Measurements from ENCODE around the gene PRODH2.

Gene PRODH2

GRCh38 chr19:35782589-35782988 is 30.1 kb downstream of the PRODH2 start:
- no peak overlapping the region for H3K9ac ChIP-seq (ENCODE audit: low read length)
- no peak overlapping the region for H3K4me3 ChIP-seq (ENCODE audit: low read length)
- H4K5ac ChIP-seq (ENCODE audit: low read length), result no peak overlapping the region
- WGBS (ENCODE audit: extremely low coverage, insufficient coverage, low lambda C conversion rate), result no CpG with 5 or more reads among the region's 12 CpGs
- H3K27me3 ChIP-seq (ENCODE audit: insufficient read depth, low read length, poor library complexity), result no peaks in the 10 kb centered on the region
- no peak overlapping the region for H2BK15ac ChIP-seq (replicated peaks; ENCODE audit: low read depth)
- no peak overlapping the region for H4K8ac ChIP-seq (ENCODE audit: low read depth, low read length)
- no peak overlapping the region for H2BK5ac ChIP-seq (ENCODE audit: low read length)
- no peak overlapping the region for H3K23ac ChIP-seq (ENCODE audit: low read length)
- H3K56ac ChIP-seq (ENCODE audit: low read length), result no peak overlapping the region
- H2AK5ac ChIP-seq (ENCODE audit: low read length), result no peak overlapping the region
- H3K4ac ChIP-seq (ENCODE audit: low read depth, low read length), result no peak overlapping the region
- no peaks in the 10 kb centered on the region for H3K79me1 ChIP-seq (ENCODE audit: low read length)
- no peak overlapping the region for H3K18ac ChIP-seq (ENCODE audit: low read length)
- H2BK120ac ChIP-seq (ENCODE audit: low read depth, low read length), result no peak overlapping the region
- no peaks in the 10 kb centered on the region for H3K4me1 ChIP-seq (ENCODE audit: control insufficient read depth, low read depth, low read length)
- no peak for DNase-seq
- no peaks in the 10 kb centered on the region for H3K79me2 ChIP-seq (ENCODE audit: control insufficient read depth, insufficient read depth, low read length)
- no peaks in the 10 kb centered on the region for H3K36me3 ChIP-seq (ENCODE audit: control insufficient read depth, insufficient read depth, low read length)
- no peak overlapping the region for H3K4me2 ChIP-seq (ENCODE audit: low read length)
- no peak overlapping the region for H3K27ac ChIP-seq (ENCODE audit: low read depth, low read length)

GRCh38 chr19:35781650-35782049 is 31.0 kb downstream of the PRODH2 start:
- H2AK5ac ChIP-seq (ENCODE audit: low read length), result no peak overlapping the region
- DNase-seq, result no peak

GRCh38 chr19:35780717-35781116 is 31.9 kb downstream of the PRODH2 start:
- no peak overlapping the region for H3K23ac ChIP-seq (ENCODE audit: low read length)
- H2BK120ac ChIP-seq (ENCODE audit: low read depth, low read length), result no peak overlapping the region
- H3K79me2 ChIP-seq (ENCODE audit: control insufficient read depth, insufficient read depth, low read length), result no peaks in the 10 kb centered on the region
- no peak for DNase-seq
- H3K18ac ChIP-seq (ENCODE audit: low read length), result no peak overlapping the region
- H3K56ac ChIP-seq (ENCODE audit: low read length), result no peak overlapping the region
- no peak overlapping the region for H3K4me2 ChIP-seq (ENCODE audit: low read length)
- no peak overlapping the region for H2AK5ac ChIP-seq (ENCODE audit: low read length)
- H4K8ac ChIP-seq (ENCODE audit: low read depth, low read length), result no peak overlapping the region
- no peak overlapping the region for H3K9ac ChIP-seq (ENCODE audit: low read length)
- H4K5ac ChIP-seq (ENCODE audit: low read length), result no peak overlapping the region
- no peak overlapping the region for H3K4ac ChIP-seq (ENCODE audit: low read depth, low read length)
- H3K27me3 ChIP-seq (ENCODE audit: insufficient read depth, low read length, poor library complexity), result no peaks in the 10 kb centered on the region
- no peaks in the 10 kb centered on the region for H3K79me1 ChIP-seq (ENCODE audit: low read length)
- H3K27ac ChIP-seq (ENCODE audit: low read depth, low read length), result no peak overlapping the region
- no CpG with 5 or more reads among the region's 20 CpGs for WGBS (ENCODE audit: extremely low coverage, insufficient coverage, low lambda C conversion rate)
- H3K36me3 ChIP-seq (ENCODE audit: control insufficient read depth, insufficient read depth, low read length), result no peaks in the 10 kb centered on the region
- peaks cover 8% of the 10 kb centered on the region for H3K4me1 ChIP-seq (ENCODE audit: control insufficient read depth, low read depth, low read length)
- no peak overlapping the region for H3K4me3 ChIP-seq (ENCODE audit: low read length)
- H2BK5ac ChIP-seq (ENCODE audit: low read length), result no peak overlapping the region
- H2BK15ac ChIP-seq (replicated peaks; ENCODE audit: low read depth), result no peak overlapping the region

More at GRCh38 chr19:35781650-35782049, 31.0 kb downstream of the PRODH2 start:
- H3K27me3 ChIP-seq (ENCODE audit: insufficient read depth, low read length, poor library complexity), result no peaks in the 10 kb centered on the region
- H2BK15ac ChIP-seq (replicated peaks; ENCODE audit: low read depth), result no peak overlapping the region
- no peaks in the 10 kb centered on the region for H3K36me3 ChIP-seq (ENCODE audit: control insufficient read depth, insufficient read depth, low read length)
- no peak overlapping the region for H3K18ac ChIP-seq (ENCODE audit: low read length)
- no peak overlapping the region for H3K56ac ChIP-seq (ENCODE audit: low read length)
- no peak overlapping the region for H3K4me2 ChIP-seq (ENCODE audit: low read length)
- no peak overlapping the region for H2BK5ac ChIP-seq (ENCODE audit: low read length)
- no peak overlapping the region for H3K9ac ChIP-seq (ENCODE audit: low read length)
- H3K4ac ChIP-seq (ENCODE audit: low read depth, low read length), result no peak overlapping the region
- H4K5ac ChIP-seq (ENCODE audit: low read length), result no peak overlapping the region
- H3K79me2 ChIP-seq (ENCODE audit: control insufficient read depth, insufficient read depth, low read length), result no peaks in the 10 kb centered on the region
- no peak overlapping the region for H2BK120ac ChIP-seq (ENCODE audit: low read depth, low read length)
- H4K8ac ChIP-seq (ENCODE audit: low read depth, low read length), result no peak overlapping the region
- H3K79me1 ChIP-seq (ENCODE audit: low read length), result no peaks in the 10 kb centered on the region
- H3K4me1 ChIP-seq (ENCODE audit: control insufficient read depth, low read depth, low read length), result peaks cover 5% of the 10 kb centered on the region
- no CpG with 5 or more reads among the region's 9 CpGs for WGBS (ENCODE audit: extremely low coverage, insufficient coverage, low lambda C conversion rate)
- no peak overlapping the region for H3K23ac ChIP-seq (ENCODE audit: low read length)
- no peak overlapping the region for H3K4me3 ChIP-seq (ENCODE audit: low read length)
- no peak overlapping the region for H3K27ac ChIP-seq (ENCODE audit: low read depth, low read length)

GRCh38 chr19:35780058-35780457 is 32.6 kb downstream of the PRODH2 start:
- H3K4me1 ChIP-seq (ENCODE audit: control insufficient read depth, low read depth, low read length), result peaks cover 8% of the 10 kb centered on the region

DNA sequence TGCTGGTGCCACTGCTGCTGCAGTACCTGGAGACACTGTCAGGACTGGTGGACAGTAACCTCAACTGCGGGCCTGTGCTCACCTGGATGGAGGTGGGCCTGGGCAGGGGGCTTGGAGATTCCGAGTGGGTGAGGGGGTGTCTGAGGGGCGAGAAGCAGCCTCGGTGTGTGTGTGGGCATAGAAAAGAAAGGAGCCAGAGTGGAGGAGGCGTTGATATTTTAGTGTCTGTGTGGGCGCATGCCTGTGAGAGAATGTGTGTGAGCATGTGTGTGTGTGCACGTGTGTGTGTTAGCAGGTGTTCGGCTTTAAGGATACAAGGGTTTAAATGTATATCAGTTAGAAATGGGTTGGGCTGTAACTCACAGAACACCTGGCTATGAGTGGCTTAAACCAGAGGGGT is 33.6 kb downstream of the PRODH2 start:
- Histone ChIP-seq H2BK120ac (ENCODE audit: low read depth, low read length) (no peak overlapping the region), H3K9ac (ENCODE audit: low read length) (no peak overlapping the region), H2BK5ac (ENCODE audit: low read length) (no peak overlapping the region), H3K4ac (ENCODE audit: low read depth, low read length) (no peak overlapping the region), H2BK15ac (replicated peaks; ENCODE audit: low read depth) (no peak overlapping the region), H3K27me3 (ENCODE audit: insufficient read depth, low read length, poor library complexity) (no peaks in the 10 kb centered on the region), H4K8ac (ENCODE audit: low read depth, low read length) (no peak overlapping the region), H2AK5ac (ENCODE audit: low read length) (no peak overlapping the region), H3K4me2 (ENCODE audit: low read length) (no peak overlapping the region), H3K4me3 (ENCODE audit: low read length) (no peak overlapping the region), H3K23ac (ENCODE audit: low read length) (no peak overlapping the region), H3K4me1 (ENCODE audit: control insufficient read depth, low read depth, low read length) (peaks cover 8% of the 10 kb centered on the region), H3K36me3 (ENCODE audit: control insufficient read depth, insufficient read depth, low read length) (no peaks in the 10 kb centered on the region), H3K79me2 (ENCODE audit: control insufficient read depth, insufficient read depth, low read length) (no peaks in the 10 kb centered on the region), H3K27ac (ENCODE audit: low read depth, low read length) (no peak overlapping the region), H3K56ac (ENCODE audit: low read length) (no peak overlapping the region), H3K79me1 (ENCODE audit: low read length) (no peaks in the 10 kb centered on the region), H3K18ac (ENCODE audit: low read length) (no peak overlapping the region), H4K5ac (ENCODE audit: low read length) (no peak overlapping the region)
- DNase-seq, result no peak
- no CpG with 5 or more reads among the region's 8 CpGs for WGBS (ENCODE audit: extremely low coverage, insufficient coverage, low lambda C conversion rate)

More at GRCh38 chr19:35780058-35780457, 32.6 kb downstream of the PRODH2 start:
- no peaks in the 10 kb centered on the region for H3K27me3 ChIP-seq (ENCODE audit: insufficient read depth, low read length, poor library complexity)
- no peak overlapping the region for H3K4ac ChIP-seq (ENCODE audit: low read depth, low read length)
- H3K9ac ChIP-seq (ENCODE audit: low read length), result no peak overlapping the region
- no peak overlapping the region for H2AK5ac ChIP-seq (ENCODE audit: low read length)
- H3K23ac ChIP-seq (ENCODE audit: low read length), result no peak overlapping the region
- no peak overlapping the region for H2BK15ac ChIP-seq (replicated peaks; ENCODE audit: low read depth)
- no peak overlapping the region for H3K56ac ChIP-seq (ENCODE audit: low read length)
- no peaks in the 10 kb centered on the region for H3K79me1 ChIP-seq (ENCODE audit: low read length)
- H4K5ac ChIP-seq (ENCODE audit: low read length), result no peak overlapping the region
- no peak overlapping the region for H2BK120ac ChIP-seq (ENCODE audit: low read depth, low read length)
- no peak overlapping the region for H3K18ac ChIP-seq (ENCODE audit: low read length)
- H3K27ac ChIP-seq (ENCODE audit: low read depth, low read length), result no peak overlapping the region
- H2BK5ac ChIP-seq (ENCODE audit: low read length), result no peak overlapping the region
- no peak overlapping the region for H3K4me2 ChIP-seq (ENCODE audit: low read length)
- H3K79me2 ChIP-seq (ENCODE audit: control insufficient read depth, insufficient read depth, low read length), result no peaks in the 10 kb centered on the region
- DNase-seq, result no peak
- no peaks in the 10 kb centered on the region for H3K36me3 ChIP-seq (ENCODE audit: control insufficient read depth, insufficient read depth, low read length)
- no peak overlapping the region for H3K4me3 ChIP-seq (ENCODE audit: low read length)
- WGBS (ENCODE audit: extremely low coverage, insufficient coverage, low lambda C conversion rate), result no CpG with 5 or more reads among the region's 16 CpGs
- no peak overlapping the region for H4K8ac ChIP-seq (ENCODE audit: low read depth, low read length)

DNA sequence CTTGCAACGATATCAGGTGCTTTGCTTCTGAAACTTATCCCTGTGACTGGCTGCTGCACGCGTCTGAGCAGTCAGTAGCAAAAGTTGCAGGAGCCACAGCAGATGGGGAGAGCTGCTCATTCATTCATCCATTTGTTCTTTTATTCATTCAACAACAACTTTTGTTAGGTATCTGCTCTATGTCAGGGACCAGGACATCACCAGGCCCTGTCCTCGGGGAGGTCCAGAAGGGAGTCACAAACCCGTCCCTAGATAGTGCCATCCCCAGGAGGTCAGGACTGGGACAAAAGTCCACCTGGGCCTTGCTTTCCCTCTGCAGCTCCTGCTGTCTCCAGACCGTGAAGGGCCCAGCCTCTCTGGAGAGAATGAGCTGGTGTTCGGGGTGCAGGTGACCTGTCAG is 34.7 kb downstream of the PRODH2 start:
- no peak overlapping the region for H3K27ac ChIP-seq (ENCODE audit: low read depth, low read length)
- H2BK5ac ChIP-seq (ENCODE audit: low read length), result no peak overlapping the region
- no peak overlapping the region for H3K4me3 ChIP-seq (ENCODE audit: low read length)
- no peak overlapping the region for H3K23ac ChIP-seq (ENCODE audit: low read length)
- H3K9ac ChIP-seq (ENCODE audit: low read length), result no peak overlapping the region
- no peaks in the 10 kb centered on the region for H3K27me3 ChIP-seq (ENCODE audit: insufficient read depth, low read length, poor library complexity)
- no peak overlapping the region for H3K4ac ChIP-seq (ENCODE audit: low read depth, low read length)
- no peak overlapping the region for H3K56ac ChIP-seq (ENCODE audit: low read length)
- WGBS (ENCODE audit: extremely low coverage, insufficient coverage, low lambda C conversion rate), result no CpG with 5 or more reads among the region's 7 CpGs
- no peak overlapping the region for H2AK5ac ChIP-seq (ENCODE audit: low read length)
- no peak overlapping the region for H3K4me2 ChIP-seq (ENCODE audit: low read length)
- H4K5ac ChIP-seq (ENCODE audit: low read length), result no peak overlapping the region
- DNase-seq, result no peak
- H2BK120ac ChIP-seq (ENCODE audit: low read depth, low read length), result no peak overlapping the region
- no peak overlapping the region for H2BK15ac ChIP-seq (replicated peaks; ENCODE audit: low read depth)
- no peak overlapping the region for H4K8ac ChIP-seq (ENCODE audit: low read depth, low read length)
- H3K36me3 ChIP-seq (ENCODE audit: control insufficient read depth, insufficient read depth, low read length), result no peaks in the 10 kb centered on the region
- H3K4me1 ChIP-seq (ENCODE audit: control insufficient read depth, low read depth, low read length), result peaks cover 8% of the 10 kb centered on the region
- H3K18ac ChIP-seq (ENCODE audit: low read length), result no peak overlapping the region
- H3K79me1 ChIP-seq (ENCODE audit: low read length), result no peaks in the 10 kb centered on the region
- no peaks in the 10 kb centered on the region for H3K79me2 ChIP-seq (ENCODE audit: control insufficient read depth, insufficient read depth, low read length)

Measured in mesendoderm (in vitro differentiated cells).